Measurements from ENCODE around the gene NAB1.

DNA sequence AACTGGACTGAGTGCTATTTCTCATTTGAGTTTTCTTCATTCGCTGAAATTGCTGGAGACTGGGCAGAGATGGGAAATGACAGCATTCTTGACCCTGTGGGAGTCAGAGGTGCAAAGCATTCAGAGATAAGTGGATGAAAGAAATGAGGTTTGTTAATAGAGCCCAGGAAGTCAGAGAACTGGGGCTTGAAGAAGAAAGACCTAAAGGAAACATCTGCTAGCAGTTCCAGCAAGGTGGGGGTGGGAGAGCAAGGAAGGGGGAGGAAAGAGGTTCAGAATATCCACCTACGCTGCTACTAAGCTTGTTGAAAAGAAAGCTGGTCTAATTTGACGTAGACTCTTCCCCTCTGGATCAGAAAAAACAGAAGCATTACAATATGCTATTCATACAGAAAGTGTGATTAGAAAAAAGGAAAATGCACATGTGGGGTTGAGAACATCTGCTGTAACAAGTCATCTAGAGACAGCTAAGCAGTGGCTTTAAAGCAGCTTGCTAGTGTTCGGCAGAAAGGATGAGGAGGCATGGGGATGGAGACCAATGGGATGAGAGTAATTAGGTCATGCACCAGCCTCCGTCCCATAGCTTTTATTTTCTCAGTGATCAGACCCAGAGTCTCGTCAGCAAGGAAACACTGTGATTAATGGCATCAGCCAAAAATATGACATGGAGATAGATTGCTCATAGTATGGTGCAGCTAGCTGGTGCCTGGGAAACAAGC lies 29.7 kb downstream of the NAB1 start:
- TF ChIP-seq POLR2A (IDR thresholded peaks at IDR 0.05; ENCODE audit: low read depth, low read length) (no peak), POLR2AphosphoS5 (IDR thresholded peaks at IDR 0.05; ENCODE audit: low read depth, low read length) (peak; percentile 78)
